ENCODE data around the gene NAT10. TPM values are rescaled to one million over a fixed set of nuclear protein-coding genes. Genes with fewer than 3 reads are reported as not detected.

Gene NAT10
- total and polyA plus RNA-seq, 2 experiments from 2014 or later = 44.1 to 58.8 TPM

GRCh38 chr11:34183848-34184391 lies 78.5 kb downstream of the NAT10 start (continued):
- no peak for TF ChIP-seq CTCF (conservative IDR thresholded peaks at IDR 0.05; ENCODE audit: low read depth in 2 of 2)

- Histone ChIP-seq H3K4me2 (no peak overlapping the region), H3K27ac (ENCODE audit: low read depth) (no peak overlapping the region), H3K36me3 (ENCODE audit: insufficient read depth) (no peaks in the 10 kb centered on the region), H3K27me3 (ENCODE audit: insufficient read depth) (no peaks in the 10 kb centered on the region), H3K9me2 (ENCODE audit: insufficient read depth) (no peaks in the 10 kb centered on the region), H2AFZ (no peak overlapping the region), H3F3A (replicated peaks; ENCODE audit: low read depth) (peaks cover 9% of the 10 kb centered on the region), H3K79me2 (replicated peaks; ENCODE audit: insufficient read depth) (no peaks in the 10 kb centered on the region), H3K4me1 (ENCODE audit: insufficient read depth) (peaks cover 43% of the 10 kb centered on the region), H3K4me3 (no peak overlapping the region), H4K20me1 (replicated peaks; ENCODE audit: insufficient read depth) (no peaks in the 10 kb centered on the region)
- H3K4me1 Mint-ChIP-seq = peaks cover 44% of the 10 kb centered on the region
- H3K36me3 Mint-ChIP-seq (ENCODE audit: low read depth) = no peaks in the 10 kb centered on the region
- H3K9me3 Mint-ChIP-seq = no peaks in the 10 kb centered on the region
- DNase-seq (ENCODE audit: low spot score) (no peak), ATAC-seq (no peak)
- H3K27ac Mint-ChIP-seq = no peak overlapping the region
- H3K27me3 Mint-ChIP-seq (ENCODE audit: insufficient read depth, low read depth, poor library complexity) = peaks cover 12% of the 10 kb centered on the region
- H3K4me3 Mint-ChIP-seq = no peak overlapping the region
- no peak for TF ChIP-seq ZNF462 (CRISPR knock-in tag; IDR thresholded peaks at IDR 0.05)
- no peak for TF ChIP-seq ETS1 (IDR thresholded peaks at IDR 0.05)
- TF ChIP-seq EZH2phosphoT487 (IDR thresholded peaks at IDR 0.05; ENCODE audit: unreplicated experiment) = no peak
- no peak for TF ChIP-seq REST (IDR thresholded peaks at IDR 0.05; ENCODE audit: unreplicated experiment)
- no peak for TF ChIP-seq ZNF331 (CRISPR knock-in tag; IDR thresholded peaks at IDR 0.05; ENCODE audit: low read depth)
- no peak for TF ChIP-seq CTCF (conservative IDR thresholded peaks at IDR 0.05; ENCODE audit: low read depth in 2 of 2)
- no peak for TF ChIP-seq ZNF114 (CRISPR knock-in tag; IDR thresholded peaks at IDR 0.05)
- TF ChIP-seq CREB1 (CRISPR knock-in tag; IDR thresholded peaks at IDR 0.05; ENCODE audit: low read depth) = no peak
- no peak for TF ChIP-seq POLR2AphosphoS5 (IDR thresholded peaks at IDR 0.05; ENCODE audit: low read depth)
These were observed 79.1 kb downstream of the NAT10 start for GRCh38 chr11:34184505-34185015.
